ENCODE results near the gene HIVEP3. TPM values are rescaled to one million over a fixed set of nuclear protein-coding genes. Genes with fewer than 3 reads are reported as not detected.

HIVEP3 gene
- total RNA-seq, 2 experiments from 2014 or later = 25.3 to 26.2 TPM

DNA sequence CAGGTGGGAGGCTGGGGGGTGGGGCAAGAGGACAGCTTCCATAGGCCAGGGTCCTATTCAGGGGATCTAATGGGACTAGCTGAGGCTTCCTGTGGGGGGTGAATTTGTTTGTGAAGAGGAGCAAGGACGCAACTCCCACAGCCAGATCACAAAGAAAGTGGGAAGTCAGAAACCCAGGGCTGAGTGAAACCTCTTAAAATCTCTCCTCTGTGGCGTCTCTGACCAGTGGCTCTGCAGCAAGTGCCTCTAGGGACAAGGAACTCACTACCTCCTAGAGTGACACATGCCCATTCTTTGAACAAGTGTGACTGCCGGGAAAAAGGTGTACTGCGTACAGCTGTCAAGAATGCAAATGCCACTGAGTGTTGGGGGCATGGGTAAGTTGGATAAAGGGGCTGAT, 187.9 kb downstream of the HIVEP3 start:
- intact Hi-C loops (cut with micrococcal nuclease) = no loop called here
- peaks cover 47% of the 10 kb centered on the region for H3K4me1 Mint-ChIP-seq (ENCODE audit: low read depth)
- no peaks in the 10 kb centered on the region for H3K36me3 Mint-ChIP-seq
- no peak overlapping the region for H3K4me3 Mint-ChIP-seq
- H3K27me3 Mint-ChIP-seq = no peaks in the 10 kb centered on the region
- DNase-seq = no peak
- no peak overlapping the region for H3K27ac Mint-ChIP-seq
- CTCF ChIA-PET = no interaction called here
- H3K9me3 Mint-ChIP-seq = no peaks in the 10 kb centered on the region
- POLR2A ChIA-PET = interaction anchor here (4.0 kb wide), 1 partner anchor 8 kb away, joined by 14 read pairs; no protein-coding TSS in a partner anchor

DNA sequence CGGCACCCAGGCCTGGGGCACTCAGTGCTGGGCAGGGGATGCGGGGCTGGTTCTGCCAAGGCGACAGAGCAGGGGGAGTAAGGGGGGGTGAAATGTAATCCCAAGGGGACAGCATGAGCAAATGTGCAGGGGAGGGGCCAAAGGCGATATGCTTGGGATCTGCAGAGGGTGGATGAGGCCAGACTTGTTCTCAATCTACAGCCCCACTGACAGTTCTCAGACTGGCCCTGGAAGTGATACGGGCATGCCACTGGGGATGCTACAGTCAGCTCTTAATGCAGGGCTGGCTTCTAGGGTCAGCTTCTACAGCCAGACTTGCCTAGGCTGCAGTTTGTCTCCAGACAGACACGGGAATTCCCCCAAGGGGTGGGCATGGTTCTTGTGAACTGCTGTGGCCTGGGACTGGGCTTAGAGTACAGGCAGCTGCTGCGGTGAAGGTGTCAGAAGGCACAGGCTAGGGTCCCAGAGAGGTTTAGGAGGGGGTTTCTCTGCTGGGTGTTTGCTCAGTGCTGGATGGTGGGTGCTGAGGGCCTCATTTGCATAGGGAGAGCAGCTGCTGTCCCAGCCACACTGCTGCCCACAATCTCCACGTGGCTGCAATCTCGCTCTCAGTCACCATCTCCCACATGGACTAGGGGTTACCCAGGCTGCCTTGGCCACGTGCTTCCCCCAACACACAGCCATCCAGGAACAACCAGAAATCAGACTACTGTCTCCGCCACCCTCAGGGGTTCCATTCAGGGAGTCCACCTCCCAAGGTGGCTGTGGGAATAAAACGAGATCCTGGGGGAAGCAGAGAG, 190.1 kb downstream of the HIVEP3 start:
- CTCF ChIA-PET = interaction anchor here (0.6 to 2.5 kb wide), 5 partner anchors 10 to 322 kb away, joined by 3 to 6 read pairs (median 4); no protein-coding TSS in a partner anchor
- no peaks in the 10 kb centered on the region for H3K36me3 Mint-ChIP-seq
- no peak overlapping the region for H3K4me3 Mint-ChIP-seq
- peak; percentile 89 for DNase-seq
- POLR2A ChIA-PET = interaction anchor here (0.7 to 4.0 kb wide), 6 partner anchors 10 to 89 kb away, joined by 3 to 18 read pairs (median 9); no protein-coding TSS in a partner anchor
- H3K27ac Mint-ChIP-seq = peak overlapping the region; percentile 84
- no peaks in the 10 kb centered on the region for H3K9me3 Mint-ChIP-seq
- no peaks in the 10 kb centered on the region for H3K27me3 Mint-ChIP-seq
- intact Hi-C loops (cut with micrococcal nuclease) = loop anchor here (1.0 to 2.0 kb wide), 2 partner anchors 11 to 62 kb away; no protein-coding TSS in a partner anchor
- H3K4me1 Mint-ChIP-seq (ENCODE audit: low read depth) = peaks cover 39% of the 10 kb centered on the region

DNA sequence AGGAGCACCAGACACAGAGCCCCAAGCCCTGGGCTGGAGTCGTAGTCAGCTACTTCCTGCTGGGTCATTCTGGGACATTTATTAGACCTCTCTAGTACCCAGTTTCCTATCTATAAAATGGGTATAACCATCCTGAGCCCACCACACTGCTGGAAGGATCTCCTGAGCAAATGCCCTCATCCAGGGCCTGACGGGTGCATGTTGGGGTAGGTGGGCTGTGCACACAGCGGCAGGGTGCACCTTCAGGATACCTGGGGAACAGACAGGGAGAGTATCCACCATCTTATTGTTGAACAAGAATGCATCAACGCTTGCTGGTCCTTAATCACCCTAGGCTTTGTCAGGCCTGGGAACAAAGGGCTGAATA, 191.0 kb downstream of the HIVEP3 start:
- Mint-ChIP-seq H3K4me1 (ENCODE audit: low read depth) (peaks cover 40% of the 10 kb centered on the region), H3K27ac (peak overlapping the region; percentile 84), H3K4me3 (no peak overlapping the region), H3K9me3 (no peaks in the 10 kb centered on the region), H3K36me3 (no peaks in the 10 kb centered on the region), H3K27me3 (no peaks in the 10 kb centered on the region)
- ChIA-PET POLR2A (interaction anchor here (0.7 to 4.0 kb wide), 4 partner anchors 11 to 64 kb away, joined by 3 to 18 read pairs (median 16); no protein-coding TSS in a partner anchor), CTCF (interaction anchor here (0.6 to 2.5 kb wide), 4 partner anchors 11 to 323 kb away, joined by 3 to 6 read pairs (median 4); no protein-coding TSS in a partner anchor)
- intact Hi-C loops (cut with micrococcal nuclease) = loop anchor here (1.0 to 2.0 kb wide), 2 partner anchors 12 to 61 kb away; no protein-coding TSS in a partner anchor
- no peak for DNase-seq

DNA sequence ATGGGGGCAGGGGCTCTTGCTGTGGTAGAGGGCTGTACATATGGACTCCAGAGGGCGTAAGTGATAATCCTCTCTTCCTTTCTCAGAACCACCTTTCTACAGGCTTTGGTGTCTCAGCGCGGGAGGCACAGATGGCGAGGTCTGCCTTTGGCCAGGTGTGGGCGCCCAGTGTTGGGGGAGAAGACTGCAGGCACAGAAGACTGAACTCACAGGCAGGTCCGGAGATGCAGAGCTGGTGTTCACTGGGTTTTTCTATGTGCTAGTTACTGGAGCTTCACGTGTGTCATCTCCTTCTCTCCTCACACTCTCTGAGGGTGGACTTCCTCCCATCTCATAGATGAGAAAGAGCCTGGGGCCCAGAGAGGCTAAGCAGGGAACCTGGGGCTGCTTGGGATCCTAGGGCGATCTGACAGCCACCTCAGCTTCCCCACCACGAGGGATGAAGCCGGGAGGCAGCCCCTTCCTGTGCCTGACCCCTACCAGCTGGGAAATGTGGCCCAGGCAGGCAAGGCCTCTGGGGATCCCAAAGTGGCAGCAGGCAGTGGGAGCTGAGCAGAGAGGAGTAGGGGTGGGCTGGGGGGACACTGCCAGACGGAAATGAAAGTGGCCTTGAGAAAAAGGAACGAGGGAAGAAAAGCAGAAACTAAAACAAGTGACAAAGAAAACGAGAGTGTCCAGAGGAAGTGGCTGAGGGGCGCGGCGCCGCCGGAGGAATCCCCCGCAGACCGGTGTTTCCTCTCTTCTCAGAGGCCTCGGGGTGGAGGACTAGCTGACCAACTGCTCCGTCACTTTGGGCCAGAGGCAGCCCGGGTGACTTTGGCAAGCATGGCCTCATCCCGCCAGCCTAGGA, 191.6 kb downstream of the HIVEP3 start:
- no peaks in the 10 kb centered on the region for H3K27me3 Mint-ChIP-seq
- ChIA-PET POLR2A (interaction anchor here (1.0 to 4.0 kb wide), 4 partner anchors 12 to 64 kb away, joined by 3 to 18 read pairs (median 16); no protein-coding TSS in a partner anchor), CTCF (interaction anchor here (0.6 to 2.5 kb wide), 6 partner anchors 11 to 85 kb away, joined by 3 to 6 read pairs (median 3); no protein-coding TSS in a partner anchor)
- no peaks in the 10 kb centered on the region for H3K36me3 Mint-ChIP-seq
- H3K9me3 Mint-ChIP-seq = no peaks in the 10 kb centered on the region
- intact Hi-C loops (cut with micrococcal nuclease) = no loop called here
- peaks cover 43% of the 10 kb centered on the region for H3K4me1 Mint-ChIP-seq (ENCODE audit: low read depth)
- peak overlapping the region; percentile 84 for H3K27ac Mint-ChIP-seq
- peak; percentile 62 for DNase-seq
- peak overlapping the region; percentile 49 for H3K4me3 Mint-ChIP-seq

DNA sequence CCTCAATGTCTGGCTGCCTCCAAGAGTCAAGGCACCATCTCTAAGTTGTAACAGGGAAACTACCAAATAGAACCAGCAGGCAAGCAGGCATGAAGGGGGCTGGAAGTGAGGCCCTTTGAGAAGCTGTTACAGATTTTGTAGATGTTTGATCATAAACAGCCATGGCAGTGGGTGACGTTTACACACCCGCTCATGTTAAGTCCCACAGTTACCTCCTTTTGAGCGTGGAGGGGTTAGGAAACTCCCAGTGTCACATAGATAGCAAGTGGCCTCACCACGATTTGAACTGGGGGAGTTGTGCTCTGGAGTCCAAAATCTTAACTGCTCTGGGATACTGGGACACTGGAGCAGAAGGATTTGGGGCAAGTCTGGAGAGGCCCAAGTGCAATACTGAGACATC, 192.4 kb downstream of the HIVEP3 start:
- Mint-ChIP-seq H3K4me3 (no peak overlapping the region), H3K9me3 (no peaks in the 10 kb centered on the region), H3K27ac (peak overlapping the region; percentile 84), H3K4me1 (ENCODE audit: low read depth) (peaks cover 51% of the 10 kb centered on the region), H3K27me3 (no peaks in the 10 kb centered on the region), H3K36me3 (no peaks in the 10 kb centered on the region)
- POLR2A ChIA-PET = interaction anchor here (1.0 kb wide), 1 partner anchor 53 kb away, joined by 3 read pairs; no protein-coding TSS in a partner anchor
- intact Hi-C loops (cut with micrococcal nuclease) = no loop called here
- CTCF ChIA-PET = interaction anchor here (0.6 to 2.5 kb wide), 5 partner anchors 12 to 86 kb away, joined by 3 to 6 read pairs (median 3); no protein-coding TSS in a partner anchor
- DNase-seq = no peak

DNA sequence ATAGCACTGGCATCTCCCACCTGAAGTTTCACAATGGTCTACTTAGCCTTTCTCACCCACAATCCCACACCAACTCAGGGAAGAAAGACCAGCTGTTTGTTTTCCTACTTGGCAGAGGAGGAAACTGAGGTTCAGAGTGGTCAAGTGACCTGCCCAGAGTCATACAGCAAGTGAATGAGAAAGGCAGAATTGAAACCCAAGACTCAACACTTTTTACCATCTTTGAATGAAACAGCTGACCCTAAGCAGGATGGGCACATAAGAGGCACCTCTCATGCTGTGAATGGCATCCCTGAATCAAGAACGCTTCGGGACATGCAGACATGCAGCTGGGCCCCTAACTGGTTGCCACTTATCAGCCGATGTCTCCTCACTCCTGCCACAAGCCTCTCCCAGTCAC, 193.8 kb downstream of the HIVEP3 start:
- POLR2A ChIA-PET = no interaction called here

DNA sequence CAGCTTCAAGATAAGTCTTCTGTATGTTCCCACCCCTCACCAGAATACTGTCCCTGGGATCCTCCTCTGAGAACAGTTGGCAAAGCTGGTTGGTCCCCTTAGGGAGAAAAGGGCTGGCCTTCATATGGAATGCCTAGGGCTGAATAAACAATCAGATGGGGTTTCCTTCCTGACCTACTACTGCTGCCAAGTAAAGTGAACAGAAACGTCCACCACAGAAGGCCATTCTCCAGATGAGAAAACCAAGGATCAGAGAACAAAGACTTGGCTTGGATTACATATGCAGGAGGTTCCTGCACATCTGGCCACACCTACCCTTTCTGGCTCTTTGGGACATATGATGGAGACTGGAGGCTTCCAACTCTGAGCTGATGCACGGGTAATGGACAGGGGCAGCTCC, 194.5 kb downstream of the HIVEP3 start:
- no peak for DNase-seq

More for the DNA sequence above, 193.8 kb downstream of the HIVEP3 start:
- H3K4me3 Mint-ChIP-seq = no peak overlapping the region
- no peak overlapping the region for H3K27ac Mint-ChIP-seq
- peaks cover 63% of the 10 kb centered on the region for H3K4me1 Mint-ChIP-seq (ENCODE audit: low read depth)
- DNase-seq = no peak
- intact Hi-C loops (cut with micrococcal nuclease) = no loop called here
- CTCF ChIA-PET = no interaction called here
- H3K36me3 Mint-ChIP-seq = no peaks in the 10 kb centered on the region
- H3K27me3 Mint-ChIP-seq = no peaks in the 10 kb centered on the region
- H3K9me3 Mint-ChIP-seq = no peaks in the 10 kb centered on the region

DNA sequence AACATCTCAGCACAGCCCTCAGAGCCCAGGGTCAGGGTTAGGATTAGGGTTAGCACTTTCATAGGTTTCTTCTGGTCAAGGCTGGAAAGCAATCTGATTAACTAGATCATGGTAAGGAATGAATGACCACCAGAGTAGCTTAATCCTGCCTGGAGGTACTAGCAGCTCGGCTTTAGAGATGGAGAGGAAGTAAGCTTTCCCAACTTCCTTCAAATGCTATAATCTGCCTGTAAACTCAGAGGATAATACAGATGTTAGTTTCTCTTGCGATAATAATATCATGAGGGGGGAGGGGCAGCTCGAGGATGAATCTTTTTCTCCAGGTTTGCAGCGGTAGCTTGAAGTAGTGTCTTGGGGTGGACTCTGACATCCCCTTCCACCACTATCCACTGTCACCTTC, 194.9 kb downstream of the HIVEP3 start:
- POLR2A ChIA-PET = interaction anchor here (1.1 kb wide), 1 partner anchor 16 kb away, joined by 3 read pairs; no protein-coding TSS in a partner anchor
- intact Hi-C loops (cut with micrococcal nuclease) = no loop called here
- H3K4me3 Mint-ChIP-seq = no peak overlapping the region
- no peak overlapping the region for H3K27ac Mint-ChIP-seq
- DNase-seq = no peak
- no peaks in the 10 kb centered on the region for H3K9me3 Mint-ChIP-seq
- CTCF ChIA-PET = no interaction called here
- H3K36me3 Mint-ChIP-seq = no peaks in the 10 kb centered on the region
- no peaks in the 10 kb centered on the region for H3K27me3 Mint-ChIP-seq
- peaks cover 55% of the 10 kb centered on the region for H3K4me1 Mint-ChIP-seq (ENCODE audit: low read depth)

More for the DNA sequence above, 194.5 kb downstream of the HIVEP3 start:
- Mint-ChIP-seq H3K4me1 (ENCODE audit: low read depth) (peaks cover 60% of the 10 kb centered on the region), H3K4me3 (no peak overlapping the region), H3K36me3 (no peaks in the 10 kb centered on the region), H3K9me3 (no peaks in the 10 kb centered on the region), H3K27ac (no peak overlapping the region), H3K27me3 (no peaks in the 10 kb centered on the region)
- POLR2A ChIA-PET = interaction anchor here (1.1 kb wide), 1 partner anchor 15 kb away, joined by 3 read pairs; no protein-coding TSS in a partner anchor
- intact Hi-C loops (cut with micrococcal nuclease) = no loop called here
- CTCF ChIA-PET = no interaction called here

DNA sequence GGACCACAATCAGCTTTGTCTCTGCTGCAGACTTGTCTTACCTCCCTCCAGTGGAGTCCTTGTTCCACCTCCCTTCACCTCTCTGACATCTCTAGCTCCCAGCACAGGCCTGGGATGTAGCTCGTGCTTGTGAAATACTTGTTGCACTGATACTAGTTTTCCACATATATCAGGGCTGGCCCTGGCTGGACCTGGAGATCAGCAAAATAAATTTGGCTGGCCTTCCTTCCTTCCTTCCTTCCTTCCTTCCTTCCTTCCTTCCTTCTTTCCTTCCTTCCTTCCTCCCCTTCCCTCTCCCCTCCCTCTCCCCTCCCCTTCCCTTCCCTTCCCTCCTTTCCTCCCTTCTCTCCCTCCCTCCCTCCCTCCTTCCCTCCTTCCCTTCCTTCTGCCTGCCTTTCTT, 196.5 kb downstream of the HIVEP3 start:
- Mint-ChIP-seq H3K36me3 (no peaks in the 10 kb centered on the region), H3K4me1 (ENCODE audit: low read depth) (peaks cover 45% of the 10 kb centered on the region), H3K4me3 (no peak overlapping the region), H3K27ac (no peak overlapping the region), H3K27me3 (no peaks in the 10 kb centered on the region), H3K9me3 (no peaks in the 10 kb centered on the region)
- intact Hi-C loops (cut with micrococcal nuclease) = no loop called here
- POLR2A ChIA-PET = no interaction called here
- CTCF ChIA-PET = interaction anchor here (1.5 kb wide), 1 partner anchor 90 kb away, joined by 3 read pairs; no protein-coding TSS in a partner anchor
- no peak for DNase-seq

DNA sequence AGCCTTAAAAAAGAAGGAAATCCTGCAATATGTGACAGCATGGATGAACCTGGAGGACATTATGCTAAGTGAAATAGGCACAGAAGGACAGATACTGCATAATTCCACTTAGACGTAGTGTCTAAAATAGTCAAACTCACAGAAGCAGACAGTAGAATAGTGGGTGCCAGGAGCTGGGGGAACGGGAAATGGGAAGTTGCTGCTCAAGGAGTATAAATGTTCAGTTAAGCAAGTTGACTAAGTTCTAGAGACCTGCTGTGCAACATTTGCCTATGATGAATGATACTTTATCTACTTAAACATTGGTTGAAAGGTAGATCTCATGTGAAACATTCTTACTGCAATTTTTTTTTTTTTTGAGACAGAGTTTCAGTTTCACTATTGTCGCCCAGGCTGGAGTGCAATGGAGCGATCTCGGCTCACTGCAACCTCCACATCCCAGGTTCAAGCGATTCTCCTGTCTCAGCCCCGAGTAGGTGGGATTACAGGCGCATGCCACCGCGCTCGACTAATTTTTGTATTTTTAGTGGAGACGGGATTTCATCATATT, 197.8 kb downstream of the HIVEP3 start:
- H3K9me3 Mint-ChIP-seq = no peaks in the 10 kb centered on the region
- H3K4me3 Mint-ChIP-seq = peak overlapping the region; percentile 2
- peak overlapping the region; percentile 19 for H3K27ac Mint-ChIP-seq
- intact Hi-C loops (cut with micrococcal nuclease) = loop anchor here (2.0 kb wide), 1 partner anchor 18 kb away; no protein-coding TSS in a partner anchor
- CTCF ChIA-PET = no interaction called here
- POLR2A ChIA-PET = interaction anchor here (1.0 kb wide), 1 partner anchor 52 kb away, joined by 9 read pairs; no protein-coding TSS in a partner anchor
- H3K27me3 Mint-ChIP-seq = no peaks in the 10 kb centered on the region
- H3K36me3 Mint-ChIP-seq = no peaks in the 10 kb centered on the region
- H3K4me1 Mint-ChIP-seq (ENCODE audit: low read depth) = peaks cover 36% of the 10 kb centered on the region
- peak; percentile 44 for DNase-seq

DNA sequence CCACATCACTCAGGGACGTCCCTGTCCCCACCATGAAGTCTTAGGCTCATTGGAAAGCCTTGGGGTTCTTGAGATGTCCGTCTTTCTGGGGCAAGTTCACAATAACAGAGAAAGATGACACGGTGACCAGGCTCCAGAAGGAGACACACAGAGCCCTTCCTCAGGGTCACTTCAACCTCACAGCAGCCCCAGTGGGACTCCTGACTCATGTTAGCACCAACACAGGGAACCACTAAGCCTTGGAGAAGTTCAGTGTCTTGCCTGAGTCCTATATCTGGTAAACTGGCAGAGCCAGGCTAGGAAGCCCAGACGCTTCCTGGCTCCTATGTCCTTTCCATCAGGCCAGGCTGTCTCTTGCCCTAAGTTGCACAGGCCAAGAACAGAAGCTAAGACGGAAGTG, 199.1 kb downstream of the HIVEP3 start:
- H3K9me3 Mint-ChIP-seq = no peaks in the 10 kb centered on the region
- POLR2A ChIA-PET = interaction anchor here (1.0 kb wide), 1 partner anchor 10 kb away, joined by 3 read pairs; no protein-coding TSS in a partner anchor
- intact Hi-C loops (cut with micrococcal nuclease) = loop anchor here (2.0 kb wide), 1 partner anchor 21 kb away; no protein-coding TSS in a partner anchor

More for the DNA sequence above, 199.1 kb downstream of the HIVEP3 start:
- Mint-ChIP-seq H3K4me1 (ENCODE audit: low read depth) (peaks cover 36% of the 10 kb centered on the region), H3K27me3 (no peaks in the 10 kb centered on the region), H3K27ac (no peak overlapping the region), H3K36me3 (no peaks in the 10 kb centered on the region), H3K4me3 (no peak overlapping the region)
- DNase-seq = no peak
- CTCF ChIA-PET = no interaction called here

All from activated CD4-positive, alpha-beta memory T cell treated with anti-CD3 and anti-CD28 coated beads for 36 hours (primary cell).